WTC11 (cell line): ENCODE data around the gene MX1. TPM values are rescaled to one million over a fixed set of nuclear protein-coding genes. Genes with fewer than 3 reads are reported as not detected.

ENCODE experiments used
- ATAC-seq: fragments of 200-7000 bp; cut with Tn5 transposase; 2 replicates; pipeline ENCODE4 v1.10.0; 2021; ENCODE audit warnings: mild to moderate bottlenecking, moderate library complexity
- CTCF ChIA-PET: fragments of 300-600 bp; sonication (Branson Sonifier 250); formaldehyde crosslinking; loops from one replicate; lab custom pipeline; 2021; ENCODE audit warnings: antibody characterized with exemption; lab: Charles Lee
- POLR2A ChIA-PET: fragments of 350-600 bp; sonication (Branson Sonifier 250); formaldehyde crosslinking; loops from one replicate; lab custom pipeline; 2021; ENCODE audit warnings: antibody characterized with exemption; lab: Charles Lee
- DNase-seq: peaks from one replicate; pipeline ENCODE4 v3.0.0; 2021; ENCODE audit warnings: low spot score
- H3K27ac Mint-ChIP-seq: 2 replicates; pipeline ENCODE4 v1.8.0; 2021; ENCODE audit warnings: mixed read lengths
- H3K27me3 Mint-ChIP-seq: 2 replicates; pipeline ENCODE4 v1.8.0; 2021; ENCODE audit warnings: low read depth, mild to moderate bottlenecking, moderate library complexity, mixed read lengths
- H3K36me3 Mint-ChIP-seq: 2 replicates; pipeline ENCODE4 v1.8.0; 2021; ENCODE audit warnings: mixed read lengths
- H3K4me1 Mint-ChIP-seq: 2 replicates; pipeline ENCODE4 v1.8.0; 2022; ENCODE audit warnings: mixed read lengths
- H3K4me3 Mint-ChIP-seq: 2 replicates; pipeline ENCODE4 v1.8.0; 2021; ENCODE audit warnings: mild to moderate bottlenecking, moderate library complexity, mixed read lengths
- H3K9me3 Mint-ChIP-seq: 2 replicates; pipeline ENCODE4 v1.8.0; 2021; ENCODE audit warnings: mixed read lengths
- ATF6 ChIP-seq: sonication (generic); formaldehyde crosslinking; IDR thresholded peaks from 2 replicates; pipeline ENCODE4 v1.8.1; 2023; ENCODE audit warnings: mild to moderate bottlenecking, missing genetic modification reagents
- CTCF ChIP-seq: fragments of 200-600 bp; IDR thresholded peaks from 2 replicates; pipeline ENCODE4 v1.8.0; 2022; ENCODE audit warnings: antibody characterized with exemption
- ESRRA ChIP-seq: sonication (generic); formaldehyde crosslinking; IDR thresholded peaks from 2 replicates; pipeline ENCODE4 v1.8.1; 2022; ENCODE audit warnings: mild to moderate bottlenecking, missing genetic modification reagents, borderline replicate concordance
- ETV6 ChIP-seq: sonication (generic); formaldehyde crosslinking; IDR thresholded peaks from 2 replicates; pipeline ENCODE4 v1.8.1; 2022; ENCODE audit warnings: mild to moderate bottlenecking, missing genetic modification reagents
- HMGA2 ChIP-seq: fragments of 250-450 bp; sonication (Bioruptor Pico); IDR thresholded peaks from 2 replicates; pipeline ENCODE4 v1.4.0; 2021; ENCODE audit warnings: mild to moderate bottlenecking, moderate library complexity
- JUN ChIP-seq: sonication (generic); formaldehyde crosslinking; IDR thresholded peaks from 2 replicates; pipeline ENCODE4 v1.8.0; 2023; ENCODE audit warnings: mild to moderate bottlenecking, missing genetic modification reagents
- KAT7 ChIP-seq: sonication (generic); formaldehyde crosslinking; IDR thresholded peaks from 2 replicates; pipeline ENCODE4 v1.8.1; 2023; ENCODE audit warnings: missing genetic modification reagents, mild to moderate bottlenecking, borderline replicate concordance
- MYBL2 ChIP-seq: sonication (generic); formaldehyde crosslinking; IDR thresholded peaks from 2 replicates; pipeline ENCODE4 v1.8.1; 2023; ENCODE audit warnings: mild to moderate bottlenecking, moderate library complexity, missing genetic modification reagents
- NFE2L1 ChIP-seq: sonication (generic); formaldehyde crosslinking; IDR thresholded peaks from 2 replicates; pipeline ENCODE4 v1.8.1; 2023; ENCODE audit warnings: missing genetic modification reagents
- NR2C2 ChIP-seq: sonication (generic); formaldehyde crosslinking; IDR thresholded peaks from 2 replicates; pipeline ENCODE4 v1.8.0; 2022; ENCODE audit warnings: mild to moderate bottlenecking, missing genetic modification reagents
- NR3C1 ChIP-seq: sonication (generic); formaldehyde crosslinking; conservative IDR thresholded peaks from 2 replicates; pipeline ENCODE4 v1.8.1; 2023; ENCODE audit warnings: low read depth, mild to moderate bottlenecking, missing genetic modification reagents
- PRRX2 ChIP-seq: fragments of 250-450 bp; sonication (Bioruptor Pico); IDR thresholded peaks from 2 replicates; pipeline ENCODE4 v1.8.0; 2021; ENCODE audit warnings: mild to moderate bottlenecking
- TEAD4 ChIP-seq: sonication (generic); formaldehyde crosslinking; IDR thresholded peaks from 2 replicates; pipeline ENCODE4 v1.8.0; 2022; ENCODE audit warnings: mild to moderate bottlenecking, missing genetic modification reagents
- ZNF121 ChIP-seq: sonication (generic); formaldehyde crosslinking; IDR thresholded peaks from 2 replicates; pipeline ENCODE4 v1.8.0; 2023; ENCODE audit warnings: missing genetic modification reagents
- ZNF219 ChIP-seq: sonication (generic); formaldehyde crosslinking; IDR thresholded peaks from 2 replicates; pipeline ENCODE4 v1.8.0; 2023; ENCODE audit warnings: missing genetic modification reagents, mild to moderate bottlenecking, borderline replicate concordance
- ZNF232 ChIP-seq: sonication (generic); formaldehyde crosslinking; IDR thresholded peaks from 2 replicates; pipeline ENCODE4 v1.8.0; 2022; ENCODE audit warnings: mild to moderate bottlenecking, missing genetic modification reagents
- ZNF317 ChIP-seq: sonication (generic); formaldehyde crosslinking; IDR thresholded peaks from 2 replicates; pipeline ENCODE4 v1.8.1; 2023; ENCODE audit warnings: low read depth, mild to moderate bottlenecking, moderate library complexity, missing genetic modification reagents, borderline replicate concordance
- ZNF416 ChIP-seq: fragments of 250-450 bp; sonication (Bioruptor Pico); IDR thresholded peaks from 2 replicates; pipeline ENCODE4 v1.9.0; 2021; ENCODE audit warnings: mild to moderate bottlenecking, inconsistent platforms
- ZNF423 ChIP-seq: fragments of 250-450 bp; sonication (Bioruptor Pico); IDR thresholded peaks from 2 replicates; pipeline ENCODE4 v2.1.2; 2022; ENCODE audit warnings: mild to moderate bottlenecking, moderate library complexity
- total RNA-seq: library from RNA; stranded (reverse); gene quantifications from 3 replicates; pipeline ENCODE4 v1.2.3, GENCODE V29; 2021
- TF ChIP-seq, protein P1 (sequence below): sonication (generic); formaldehyde crosslinking; IDR thresholded peaks from 2 replicates; pipeline ENCODE4 v1.8.0; 2022; ENCODE audit warnings: missing genetic modification reagents
- TF ChIP-seq, protein P2 (sequence below): sonication (generic); formaldehyde crosslinking; conservative IDR thresholded peaks from 2 replicates; pipeline ENCODE4 v1.8.1; 2023; ENCODE audit warnings: mild to moderate bottlenecking, low read depth, missing genetic modification reagents, moderate library complexity
- TF ChIP-seq, protein P3 (sequence below): sonication (generic); formaldehyde crosslinking; IDR thresholded peaks from 2 replicates; pipeline ENCODE4 v1.8.1; 2023; ENCODE audit warnings: mild to moderate bottlenecking, missing genetic modification reagents, moderate library complexity

MX1 gene
- total RNA-seq, 1 experiment from 2014 or later: 3.6 TPM

GRCh38 chr21:41504030-41504429 lies 78.0 kb downstream of the MX1 start:
- Mint-ChIP-seq H3K4me1 (peaks cover 20% of the 10 kb centered on the region), H3K9me3 (no peaks in the 10 kb centered on the region), H3K4me3 (no peak overlapping the region), H3K36me3 (no peaks in the 10 kb centered on the region), H3K27ac (no peak overlapping the region), H3K27me3 (peaks cover 29% of the 10 kb centered on the region)
- POLR2A ChIA-PET: no interaction called here
- DNase-seq: no peak
- TF ChIP-seq ZNF416 (CRISPR knock-in tag) (no peak), ZNF121 (CRISPR knock-in tag) (no peak), NR2C2 (CRISPR knock-in tag) (no peak), ZNF232 (no peak), TEAD4 (CRISPR knock-in tag) (no peak), MYBL2 (no peak), ATF6 (CRISPR knock-in tag) (no peak), NFE2L1 (no peak), HMGA2 (no peak), CTCF (no peak), NR3C1 (no peak), ZNF317 (CRISPR knock-in tag) (no peak), KAT7 (CRISPR knock-in tag) (no peak), ETV6 (CRISPR knock-in tag) (no peak)
- TF ChIP-seq, protein P1, sequence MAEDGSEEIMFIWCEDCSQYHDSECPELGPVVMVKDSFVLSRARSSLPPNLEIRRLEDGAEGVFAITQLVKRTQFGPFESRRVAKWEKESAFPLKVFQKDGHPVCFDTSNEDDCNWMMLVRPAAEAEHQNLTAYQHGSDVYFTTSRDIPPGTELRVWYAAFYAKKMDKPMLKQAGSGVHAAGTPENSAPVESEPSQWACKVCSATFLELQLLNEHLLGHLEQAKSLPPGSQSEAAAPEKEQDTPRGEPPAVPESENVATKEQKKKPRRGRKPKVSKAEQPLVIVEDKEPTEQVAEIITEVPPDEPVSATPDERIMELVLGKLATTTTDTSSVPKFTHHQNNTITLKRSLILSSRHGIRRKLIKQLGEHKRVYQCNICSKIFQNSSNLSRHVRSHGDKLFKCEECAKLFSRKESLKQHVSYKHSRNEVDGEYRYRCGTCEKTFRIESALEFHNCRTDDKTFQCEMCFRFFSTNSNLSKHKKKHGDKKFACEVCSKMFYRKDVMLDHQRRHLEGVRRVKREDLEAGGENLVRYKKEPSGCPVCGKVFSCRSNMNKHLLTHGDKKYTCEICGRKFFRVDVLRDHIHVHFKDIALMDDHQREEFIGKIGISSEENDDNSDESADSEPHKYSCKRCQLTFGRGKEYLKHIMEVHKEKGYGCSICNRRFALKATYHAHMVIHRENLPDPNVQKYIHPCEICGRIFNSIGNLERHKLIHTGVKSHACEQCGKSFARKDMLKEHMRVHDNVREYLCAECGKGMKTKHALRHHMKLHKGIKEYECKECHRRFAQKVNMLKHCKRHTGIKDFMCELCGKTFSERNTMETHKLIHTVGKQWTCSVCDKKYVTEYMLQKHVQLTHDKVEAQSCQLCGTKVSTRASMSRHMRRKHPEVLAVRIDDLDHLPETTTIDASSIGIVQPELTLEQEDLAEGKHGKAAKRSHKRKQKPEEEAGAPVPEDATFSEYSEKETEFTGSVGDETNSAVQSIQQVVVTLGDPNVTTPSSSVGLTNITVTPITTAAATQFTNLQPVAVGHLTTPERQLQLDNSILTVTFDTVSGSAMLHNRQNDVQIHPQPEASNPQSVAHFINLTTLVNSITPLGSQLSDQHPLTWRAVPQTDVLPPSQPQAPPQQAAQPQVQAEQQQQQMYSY: no peak
- TF ChIP-seq, protein P2, sequence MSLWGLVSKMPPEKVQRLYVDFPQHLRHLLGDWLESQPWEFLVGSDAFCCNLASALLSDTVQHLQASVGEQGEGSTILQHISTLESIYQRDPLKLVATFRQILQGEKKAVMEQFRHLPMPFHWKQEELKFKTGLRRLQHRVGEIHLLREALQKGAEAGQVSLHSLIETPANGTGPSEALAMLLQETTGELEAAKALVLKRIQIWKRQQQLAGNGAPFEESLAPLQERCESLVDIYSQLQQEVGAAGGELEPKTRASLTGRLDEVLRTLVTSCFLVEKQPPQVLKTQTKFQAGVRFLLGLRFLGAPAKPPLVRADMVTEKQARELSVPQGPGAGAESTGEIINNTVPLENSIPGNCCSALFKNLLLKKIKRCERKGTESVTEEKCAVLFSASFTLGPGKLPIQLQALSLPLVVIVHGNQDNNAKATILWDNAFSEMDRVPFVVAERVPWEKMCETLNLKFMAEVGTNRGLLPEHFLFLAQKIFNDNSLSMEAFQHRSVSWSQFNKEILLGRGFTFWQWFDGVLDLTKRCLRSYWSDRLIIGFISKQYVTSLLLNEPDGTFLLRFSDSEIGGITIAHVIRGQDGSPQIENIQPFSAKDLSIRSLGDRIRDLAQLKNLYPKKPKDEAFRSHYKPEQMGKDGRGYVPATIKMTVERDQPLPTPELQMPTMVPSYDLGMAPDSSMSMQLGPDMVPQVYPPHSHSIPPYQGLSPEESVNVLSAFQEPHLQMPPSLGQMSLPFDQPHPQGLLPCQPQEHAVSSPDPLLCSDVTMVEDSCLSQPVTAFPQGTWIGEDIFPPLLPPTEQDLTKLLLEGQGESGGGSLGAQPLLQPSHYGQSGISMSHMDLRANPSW (CRISPR knock-in tag): no peak
- TF ChIP-seq, all 79 proteins: peak for 0
- CTCF ChIA-PET: no interaction called here
- no peak for ATAC-seq

GRCh38 chr21:41506005-41506594 lies 80.1 kb downstream of the MX1 start:
- Mint-ChIP-seq H3K27ac (no peak overlapping the region), H3K27me3 (peaks cover 35% of the 10 kb centered on the region)
- POLR2A ChIA-PET: no interaction called here
- TF ChIP-seq ESRRA (CRISPR knock-in tag) (no peak), PRRX2 (CRISPR knock-in tag) (no peak), ZNF423 (no peak), ZNF416 (CRISPR knock-in tag) (no peak), JUN (CRISPR knock-in tag) (no peak), ZNF219 (CRISPR knock-in tag) (no peak)
- TF ChIP-seq, protein P1: no peak
- TF ChIP-seq, protein P3, sequence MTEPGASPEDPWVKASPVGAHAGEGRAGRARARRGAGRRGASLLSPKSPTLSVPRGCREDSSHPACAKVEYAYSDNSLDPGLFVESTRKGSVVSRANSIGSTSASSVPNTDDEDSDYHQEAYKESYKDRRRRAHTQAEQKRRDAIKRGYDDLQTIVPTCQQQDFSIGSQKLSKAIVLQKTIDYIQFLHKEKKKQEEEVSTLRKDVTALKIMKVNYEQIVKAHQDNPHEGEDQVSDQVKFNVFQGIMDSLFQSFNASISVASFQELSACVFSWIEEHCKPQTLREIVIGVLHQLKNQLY: no peak

More at GRCh38 chr21:41506005-41506594, 80.1 kb downstream of the MX1 start:
- Mint-ChIP-seq H3K9me3 (no peaks in the 10 kb centered on the region), H3K4me3 (peak overlapping the region; percentile 80), H3K4me1 (peaks cover 23% of the 10 kb centered on the region), H3K36me3 (no peaks in the 10 kb centered on the region)
- DNase-seq (no peak), ATAC-seq (no peak)
- CTCF ChIA-PET: interaction anchor here (1.0 to 1.6 kb wide), 5 partner anchors 47 to 223 kb away, joined by 3 to 4 read pairs (median 3); no protein-coding TSS in a partner anchor
